ENCODE data around the gene PRKCZ. TPM values are rescaled to one million over a fixed set of nuclear protein-coding genes. Genes with fewer than 3 reads are reported as not detected.

PRKCZ gene
- polyA plus RNA-seq, 1 of the 3 experiments (the other 2 are of a cell fraction), result 24.2 TPM

- Histone ChIP-seq H3K36me3 (replicated peaks in 1 of 2; ENCODE audit: control insufficient read depth in 1 of 2, insufficient read depth in 2 of 2, low read length in 1 of 2) (peaks cover 0 to 3% of the 10 kb centered on the region in 2 experiments), H3K27me3 (ENCODE audit: insufficient read depth) (no peaks in the 10 kb centered on the region), H3K4me2 (no peak overlapping the region), H2AFZ (ENCODE audit: low read depth) (no peak overlapping the region), H3K79me2 (ENCODE audit: insufficient read depth) (no peaks in the 10 kb centered on the region), H3K4me3 (ENCODE audit: low read depth in 2 of 2, low read length in 1 of 2) (no peak overlapping the region), H3K9ac (no peak overlapping the region), H4K20me1 (ENCODE audit: insufficient read depth) (no peaks in the 10 kb centered on the region), H3K9me2 (no peaks in the 10 kb centered on the region), H3K4me1 (ENCODE audit: control insufficient read depth in 1 of 2, insufficient read depth in 2 of 2, low read depth in 1 of 2, low read length in 1 of 2) (peaks cover 0 to 2% of the 10 kb centered on the region in 2 experiments; a peak in 1 of 4 replicates), H3K9me3 (no peaks in the 10 kb centered on the region), H3F3A (replicated peaks; ENCODE audit: insufficient read depth) (no peaks in the 10 kb centered on the region), H3K27ac (ENCODE audit: low read depth in 2 of 2, low read length in 1 of 2) (no peak overlapping the region)
- ChIA-PET CTCF (no interaction called here), POLR2A (no interaction called here)
- DNase-seq, result no peak
- WGBS (ENCODE audit: low lambda C conversion rate), result 70% methylated on average over 5 of the region's 8 CpGs
- no peak for TF ChIP-seq JUND (IDR thresholded peaks at IDR 0.05)
- TF ChIP-seq RXRA (IDR thresholded peaks at IDR 0.05; ENCODE audit: borderline replicate concordance, low read depth), result no peak
- TF ChIP-seq GATA2 (CRISPR knock-in tag; IDR thresholded peaks at IDR 0.05), result no peak
- TF ChIP-seq PBX3 (IDR thresholded peaks at IDR 0.05), result no peak
- no peak for TF ChIP-seq FOSL2 (IDR thresholded peaks at IDR 0.05; ENCODE audit: borderline replicate concordance, low read depth)
- TF ChIP-seq IRF3 (IDR thresholded peaks at IDR 0.05; ENCODE audit: low read depth, low read length), result no peak
- TF ChIP-seq POLR2AphosphoS5 (IDR thresholded peaks at IDR 0.05; ENCODE audit: low read depth, low read length), result no peak
- no peak for TF ChIP-seq REST (IDR thresholded peaks at IDR 0.05; ENCODE audit: low read depth, low read length)
- TF ChIP-seq CHD2 (IDR thresholded peaks at IDR 0.05; ENCODE audit: low read length, partially characterized antibody), result no peak
- TF ChIP-seq, protein P1, sequence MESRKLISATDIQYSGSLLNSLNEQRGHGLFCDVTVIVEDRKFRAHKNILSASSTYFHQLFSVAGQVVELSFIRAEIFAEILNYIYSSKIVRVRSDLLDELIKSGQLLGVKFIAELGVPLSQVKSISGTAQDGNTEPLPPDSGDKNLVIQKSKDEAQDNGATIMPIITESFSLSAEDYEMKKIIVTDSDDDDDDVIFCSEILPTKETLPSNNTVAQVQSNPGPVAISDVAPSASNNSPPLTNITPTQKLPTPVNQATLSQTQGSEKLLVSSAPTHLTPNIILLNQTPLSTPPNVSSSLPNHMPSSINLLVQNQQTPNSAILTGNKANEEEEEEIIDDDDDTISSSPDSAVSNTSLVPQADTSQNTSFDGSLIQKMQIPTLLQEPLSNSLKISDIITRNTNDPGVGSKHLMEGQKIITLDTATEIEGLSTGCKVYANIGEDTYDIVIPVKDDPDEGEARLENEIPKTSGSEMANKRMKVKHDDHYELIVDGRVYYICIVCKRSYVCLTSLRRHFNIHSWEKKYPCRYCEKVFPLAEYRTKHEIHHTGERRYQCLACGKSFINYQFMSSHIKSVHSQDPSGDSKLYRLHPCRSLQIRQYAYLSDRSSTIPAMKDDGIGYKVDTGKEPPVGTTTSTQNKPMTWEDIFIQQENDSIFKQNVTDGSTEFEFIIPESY (IDR thresholded peaks at IDR 0.05; ENCODE audit: borderline replicate concordance, low read depth), result no peak
- no peak for TF ChIP-seq TCF12 (IDR thresholded peaks at IDR 0.05)
- TF ChIP-seq, protein P2, sequence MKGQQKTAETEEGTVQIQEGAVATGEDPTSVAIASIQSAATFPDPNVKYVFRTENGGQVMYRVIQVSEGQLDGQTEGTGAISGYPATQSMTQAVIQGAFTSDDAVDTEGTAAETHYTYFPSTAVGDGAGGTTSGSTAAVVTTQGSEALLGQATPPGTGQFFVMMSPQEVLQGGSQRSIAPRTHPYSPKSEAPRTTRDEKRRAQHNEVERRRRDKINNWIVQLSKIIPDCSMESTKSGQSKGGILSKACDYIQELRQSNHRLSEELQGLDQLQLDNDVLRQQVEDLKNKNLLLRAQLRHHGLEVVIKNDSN (IDR thresholded peaks at IDR 0.05; ENCODE audit: borderline replicate concordance, low read depth), result no peak
- TF ChIP-seq RAD21 (IDR thresholded peaks at IDR 0.05; ENCODE audit: low read length), result no peak
These were observed 51.7 kb downstream of the PRKCZ start for GRCh38 chr1:2101946-2102345.

All from SK-N-SH (cell line).